ENCODE results near the gene AIFM2. TPM values are rescaled to one million over a fixed set of nuclear protein-coding genes. Genes with fewer than 3 reads are reported as not detected.

The AIFM2 gene
- total RNA-seq, 1 donor from 2014 or later: 16.8 TPM

GRCh38 chr10:70115948-70116682 lies 16.5 kb downstream of the AIFM2 start:
- Histone ChIP-seq H3K36me3 (peaks cover 81% of the 10 kb centered on the region), H3K27me3 (ENCODE audit: low read depth) (no peaks in the 10 kb centered on the region), H3K4me3 (no peak overlapping the region), H3K9me3 (replicated peaks) (no peaks in the 10 kb centered on the region), H3K27ac (replicated peaks) (peak overlapping the region; percentile 31), H3K4me1 (peaks cover 18% of the 10 kb centered on the region)
- peak; percentile 27 for DNase-seq
- intact Hi-C loops (cut with micrococcal nuclease): no loop called here
- TF ChIP-seq, protein P1, sequence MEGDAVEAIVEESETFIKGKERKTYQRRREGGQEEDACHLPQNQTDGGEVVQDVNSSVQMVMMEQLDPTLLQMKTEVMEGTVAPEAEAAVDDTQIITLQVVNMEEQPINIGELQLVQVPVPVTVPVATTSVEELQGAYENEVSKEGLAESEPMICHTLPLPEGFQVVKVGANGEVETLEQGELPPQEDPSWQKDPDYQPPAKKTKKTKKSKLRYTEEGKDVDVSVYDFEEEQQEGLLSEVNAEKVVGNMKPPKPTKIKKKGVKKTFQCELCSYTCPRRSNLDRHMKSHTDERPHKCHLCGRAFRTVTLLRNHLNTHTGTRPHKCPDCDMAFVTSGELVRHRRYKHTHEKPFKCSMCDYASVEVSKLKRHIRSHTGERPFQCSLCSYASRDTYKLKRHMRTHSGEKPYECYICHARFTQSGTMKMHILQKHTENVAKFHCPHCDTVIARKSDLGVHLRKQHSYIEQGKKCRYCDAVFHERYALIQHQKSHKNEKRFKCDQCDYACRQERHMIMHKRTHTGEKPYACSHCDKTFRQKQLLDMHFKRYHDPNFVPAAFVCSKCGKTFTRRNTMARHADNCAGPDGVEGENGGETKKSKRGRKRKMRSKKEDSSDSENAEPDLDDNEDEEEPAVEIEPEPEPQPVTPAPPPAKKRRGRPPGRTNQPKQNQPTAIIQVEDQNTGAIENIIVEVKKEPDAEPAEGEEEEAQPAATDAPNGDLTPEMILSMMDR (IDR thresholded peaks at IDR 0.05; ENCODE audit: borderline replicate concordance): peak; percentile 87

DNA sequence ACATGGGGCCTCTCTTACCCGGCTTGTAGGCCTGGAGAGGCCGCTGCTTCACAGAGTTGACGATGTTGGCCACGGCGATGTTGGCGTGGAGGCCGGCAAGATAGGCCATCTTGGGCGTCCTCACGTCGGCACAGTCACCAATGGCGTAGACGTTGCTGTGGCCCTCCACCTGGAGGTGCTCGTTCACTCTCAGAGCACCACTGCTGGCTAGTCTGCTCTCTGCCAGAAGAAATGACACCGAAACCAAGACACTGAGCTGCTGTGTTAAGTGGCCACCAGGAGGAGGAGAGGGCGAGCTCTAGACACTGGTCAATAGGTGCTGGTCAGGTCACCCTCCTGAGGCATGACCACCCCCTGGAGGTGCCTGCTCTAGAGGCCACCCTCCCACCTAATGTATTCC lies 17.7 kb downstream of the AIFM2 start:
- TF ChIP-seq, protein P1 (IDR thresholded peaks at IDR 0.05; ENCODE audit: borderline replicate concordance): no peak
- H3K36me3 ChIP-seq: peaks cover 82% of the 10 kb centered on the region
- no peak for DNase-seq
- H3K4me1 ChIP-seq: peaks cover 16% of the 10 kb centered on the region
- intact Hi-C loops (cut with micrococcal nuclease): no loop called here
- H3K27ac ChIP-seq (replicated peaks): no peak overlapping the region
- no peaks in the 10 kb centered on the region for H3K27me3 ChIP-seq (ENCODE audit: low read depth)
- no peak overlapping the region for H3K4me3 ChIP-seq
- no peaks in the 10 kb centered on the region for H3K9me3 ChIP-seq (replicated peaks)

DNA sequence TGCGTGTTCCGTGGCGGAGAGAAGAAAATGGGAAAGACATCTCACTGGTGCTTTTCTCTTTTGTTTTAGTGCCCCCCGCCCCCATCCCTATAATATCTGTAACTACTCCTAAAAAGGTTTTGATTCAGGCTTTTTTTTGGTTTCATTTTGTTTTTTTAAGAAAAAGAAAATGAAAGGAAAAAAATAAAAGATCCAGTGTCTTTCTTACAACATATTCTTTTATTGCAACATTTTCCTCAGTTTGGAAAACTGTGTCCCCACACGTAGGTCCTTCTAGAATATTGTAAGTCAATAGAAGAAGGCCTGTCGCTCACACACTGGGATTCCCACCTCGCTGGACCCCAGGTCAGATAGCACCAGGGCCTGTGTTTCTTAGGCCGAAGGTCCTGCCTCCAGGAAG lies 20.6 kb downstream of the AIFM2 start:
- TF ChIP-seq, protein P1 (IDR thresholded peaks at IDR 0.05; ENCODE audit: borderline replicate concordance): no peak
- no peak overlapping the region for H3K27ac ChIP-seq (replicated peaks)
- no peaks in the 10 kb centered on the region for H3K27me3 ChIP-seq (ENCODE audit: low read depth)
- peaks cover 10% of the 10 kb centered on the region for H3K4me1 ChIP-seq
- H3K9me3 ChIP-seq (replicated peaks): no peaks in the 10 kb centered on the region
- no peak for DNase-seq
- intact Hi-C loops (cut with micrococcal nuclease): no loop called here
- H3K4me3 ChIP-seq: no peak overlapping the region
- peaks cover 69% of the 10 kb centered on the region for H3K36me3 ChIP-seq

DNA sequence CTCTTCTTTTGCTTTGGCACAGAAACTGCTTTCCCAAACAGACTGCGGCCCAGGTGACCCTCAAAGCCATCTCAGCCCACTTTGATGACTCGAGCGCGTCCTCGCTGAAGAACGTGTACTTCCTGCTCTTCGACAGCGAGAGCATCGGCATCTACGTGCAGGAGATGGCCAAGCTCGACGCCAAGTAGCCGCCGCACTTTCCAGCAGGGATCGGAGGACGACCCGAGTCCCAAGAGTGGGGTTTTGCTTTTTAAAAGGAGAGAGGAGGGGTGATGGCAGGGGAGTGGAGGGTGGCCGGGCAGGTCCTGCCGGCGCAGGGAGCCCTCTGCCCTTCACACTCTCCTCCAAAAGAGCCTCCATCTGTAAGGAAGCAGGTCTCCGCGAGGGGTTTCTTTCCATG lies 21.1 kb downstream of the AIFM2 start:
- Histone ChIP-seq H3K27ac (replicated peaks) (no peak overlapping the region), H3K36me3 (peaks cover 64% of the 10 kb centered on the region), H3K27me3 (ENCODE audit: low read depth) (no peaks in the 10 kb centered on the region), H3K9me3 (replicated peaks) (no peaks in the 10 kb centered on the region), H3K4me1 (peaks cover 10% of the 10 kb centered on the region), H3K4me3 (no peak overlapping the region)
- DNase-seq: no peak
- TF ChIP-seq, protein P1 (IDR thresholded peaks at IDR 0.05; ENCODE audit: borderline replicate concordance): no peak
- intact Hi-C loops (cut with micrococcal nuclease): no loop called here

DNA sequence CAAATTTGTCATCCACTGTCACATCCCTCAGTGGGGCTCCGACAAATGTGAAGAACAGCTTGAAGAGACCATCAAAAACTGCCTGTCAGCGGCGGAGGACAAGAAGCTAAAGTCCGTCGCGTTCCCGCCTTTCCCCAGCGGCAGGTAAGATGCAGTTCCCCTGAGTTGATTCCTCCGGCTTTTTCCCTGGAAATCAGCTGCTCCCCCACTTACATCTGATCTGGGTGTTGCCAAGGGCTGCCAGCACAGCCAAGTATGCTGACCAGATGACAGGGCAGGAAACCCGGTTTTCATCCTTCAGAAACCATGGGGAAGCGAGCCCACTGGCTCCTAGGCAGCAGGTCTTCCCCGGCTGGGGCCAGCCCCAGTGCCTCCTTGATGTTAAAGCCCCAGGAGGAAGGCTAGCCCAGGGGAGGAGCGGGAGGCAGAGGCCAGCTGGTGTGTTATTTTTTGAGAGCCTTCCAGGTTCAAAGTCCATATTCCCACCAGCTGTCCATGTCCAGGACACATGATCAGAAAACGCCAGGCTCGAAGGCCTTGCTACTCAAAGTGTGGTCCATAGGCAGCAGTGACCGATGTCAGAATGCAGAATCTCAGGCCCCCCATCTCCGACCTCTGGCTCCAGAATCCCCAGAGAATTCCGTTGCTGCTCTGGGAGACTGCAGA lies 23.4 kb downstream of the AIFM2 start:
- H3K27ac ChIP-seq (replicated peaks): no peak overlapping the region
- DNase-seq: no peak
- H3K36me3 ChIP-seq: peaks cover 55% of the 10 kb centered on the region
- no peaks in the 10 kb centered on the region for H3K9me3 ChIP-seq (replicated peaks)
- TF ChIP-seq, protein P1 (IDR thresholded peaks at IDR 0.05; ENCODE audit: borderline replicate concordance): no peak
- no peaks in the 10 kb centered on the region for H3K27me3 ChIP-seq (ENCODE audit: low read depth)
- no peak overlapping the region for H3K4me3 ChIP-seq
- H3K4me1 ChIP-seq: no peaks in the 10 kb centered on the region
- intact Hi-C loops (cut with micrococcal nuclease): no loop called here

All from left ventricle myocardium inferior (tissue), 1 donor.